ENCODE results near the gene EPHB6. TPM values are rescaled to one million over a fixed set of nuclear protein-coding genes. Genes with fewer than 3 reads are reported as not detected.

EPHB6 gene
- total RNA-seq, 2 experiments from 2014 or later: 9.0 to 10.0 TPM

- Mint-ChIP-seq H3K4me1 (peaks cover 50% of the 10 kb centered on the region), H3K36me3 (peaks cover 4% of the 10 kb centered on the region), H3K27ac (no peak overlapping the region), H3K9me3 (no peaks in the 10 kb centered on the region), H3K27me3 (no peaks in the 10 kb centered on the region), H3K4me3 (no peak overlapping the region)
- DNase-seq: no peak
Measured at GRCh38 chr7:142814451-142814850, 40.4 kb upstream of the EPHB6 start.

- Mint-ChIP-seq H3K27ac (no peak overlapping the region), H3K4me1 (peaks cover 43% of the 10 kb centered on the region), H3K27me3 (no peaks in the 10 kb centered on the region), H3K4me3 (no peak overlapping the region), H3K9me3 (no peaks in the 10 kb centered on the region), H3K36me3 (peaks cover 4% of the 10 kb centered on the region)
- DNase-seq: no peak
Measured at GRCh38 chr7:142815134-142815533, 39.7 kb upstream of the EPHB6 start.

GRCh38 chr7:142817506-142817905 lies 37.4 kb upstream of the EPHB6 start:
- H3K27me3 Mint-ChIP-seq: peaks cover 3% of the 10 kb centered on the region
- H3K27ac Mint-ChIP-seq: no peak overlapping the region
- peaks cover 9% of the 10 kb centered on the region for H3K9me3 Mint-ChIP-seq
- no peak overlapping the region for H3K4me3 Mint-ChIP-seq
- DNase-seq: no peak
- peaks cover 8% of the 10 kb centered on the region for H3K36me3 Mint-ChIP-seq
- H3K4me1 Mint-ChIP-seq: peaks cover 21% of the 10 kb centered on the region

GRCh38 chr7:142819530-142819929 lies 35.3 kb upstream of the EPHB6 start:
- Mint-ChIP-seq H3K27ac (no peak overlapping the region), H3K4me1 (peaks cover 7% of the 10 kb centered on the region), H3K4me3 (no peak overlapping the region), H3K9me3 (peaks cover 12% of the 10 kb centered on the region), H3K27me3 (peaks cover 3% of the 10 kb centered on the region), H3K36me3 (peaks cover 8% of the 10 kb centered on the region)
- DNase-seq: no peak

GRCh38 chr7:142822714-142823113 lies 32.2 kb upstream of the EPHB6 start:
- Mint-ChIP-seq H3K4me3 (no peak overlapping the region), H3K9me3 (peaks cover 18% of the 10 kb centered on the region), H3K27ac (no peak overlapping the region), H3K36me3 (peaks cover 13% of the 10 kb centered on the region), H3K4me1 (peaks cover 9% of the 10 kb centered on the region), H3K27me3 (peaks cover 6% of the 10 kb centered on the region)
- DNase-seq: no peak

- peaks cover 4% of the 10 kb centered on the region for H3K27me3 Mint-ChIP-seq
- H3K4me1 Mint-ChIP-seq: peaks cover 11% of the 10 kb centered on the region
- no peak overlapping the region for H3K27ac Mint-ChIP-seq
- DNase-seq: no peak
- H3K4me3 Mint-ChIP-seq: no peak overlapping the region
- peaks cover 6% of the 10 kb centered on the region for H3K36me3 Mint-ChIP-seq
- peaks cover 9% of the 10 kb centered on the region for H3K9me3 Mint-ChIP-seq
Measured at GRCh38 chr7:142827951-142828500, 26.9 kb upstream of the EPHB6 start.

- H3K4me1 Mint-ChIP-seq: peaks cover 27% of the 10 kb centered on the region
- no peaks in the 10 kb centered on the region for H3K27me3 Mint-ChIP-seq
- no peaks in the 10 kb centered on the region for H3K9me3 Mint-ChIP-seq
- DNase-seq: no peak
- no peaks in the 10 kb centered on the region for H3K36me3 Mint-ChIP-seq
- no peak overlapping the region for H3K4me3 Mint-ChIP-seq
- H3K27ac Mint-ChIP-seq: no peak overlapping the region
Measured at GRCh38 chr7:142832417-142832816, 22.5 kb upstream of the EPHB6 start.

- no peak for DNase-seq
- H3K4me3 Mint-ChIP-seq: no peak overlapping the region
- H3K27ac Mint-ChIP-seq: no peak overlapping the region
- no peaks in the 10 kb centered on the region for H3K9me3 Mint-ChIP-seq
- H3K27me3 Mint-ChIP-seq: no peaks in the 10 kb centered on the region
- H3K36me3 Mint-ChIP-seq: no peaks in the 10 kb centered on the region
- peaks cover 21% of the 10 kb centered on the region for H3K4me1 Mint-ChIP-seq
Measured at GRCh38 chr7:142833174-142834048, 21.5 kb upstream of the EPHB6 start.

GRCh38 chr7:142835487-142835886 lies 19.4 kb upstream of the EPHB6 start:
- Mint-ChIP-seq H3K27me3 (no peaks in the 10 kb centered on the region), H3K36me3 (no peaks in the 10 kb centered on the region), H3K4me3 (no peak overlapping the region), H3K4me1 (peaks cover 20% of the 10 kb centered on the region), H3K27ac (no peak overlapping the region), H3K9me3 (no peaks in the 10 kb centered on the region)
- no peak for DNase-seq

- no peaks in the 10 kb centered on the region for H3K36me3 Mint-ChIP-seq
- H3K9me3 Mint-ChIP-seq: no peaks in the 10 kb centered on the region
- DNase-seq: no peak
- H3K4me1 Mint-ChIP-seq: peaks cover 20% of the 10 kb centered on the region
- H3K4me3 Mint-ChIP-seq: no peak overlapping the region
- H3K27ac Mint-ChIP-seq: no peak overlapping the region
- H3K27me3 Mint-ChIP-seq: no peaks in the 10 kb centered on the region
Measured at GRCh38 chr7:142836426-142836825, 18.4 kb upstream of the EPHB6 start.

GRCh38 chr7:142838461-142839213 lies 16.2 kb upstream of the EPHB6 start:
- no peaks in the 10 kb centered on the region for H3K36me3 Mint-ChIP-seq
- peaks cover 14% of the 10 kb centered on the region for H3K4me1 Mint-ChIP-seq
- H3K27me3 Mint-ChIP-seq: no peaks in the 10 kb centered on the region
- no peak for DNase-seq
- no peak overlapping the region for H3K4me3 Mint-ChIP-seq
- no peak overlapping the region for H3K27ac Mint-ChIP-seq
- no peaks in the 10 kb centered on the region for H3K9me3 Mint-ChIP-seq

- no peaks in the 10 kb centered on the region for H3K36me3 Mint-ChIP-seq
- no peaks in the 10 kb centered on the region for H3K9me3 Mint-ChIP-seq
- no peak for DNase-seq
- H3K27me3 Mint-ChIP-seq: no peaks in the 10 kb centered on the region
- H3K4me1 Mint-ChIP-seq: no peaks in the 10 kb centered on the region
- no peak overlapping the region for H3K4me3 Mint-ChIP-seq
- no peak overlapping the region for H3K27ac Mint-ChIP-seq
Measured at GRCh38 chr7:142842251-142842766, 12.6 kb upstream of the EPHB6 start.

- Mint-ChIP-seq H3K4me3 (no peak overlapping the region), H3K4me1 (no peaks in the 10 kb centered on the region), H3K27ac (no peak overlapping the region), H3K27me3 (no peaks in the 10 kb centered on the region), H3K36me3 (no peaks in the 10 kb centered on the region), H3K9me3 (no peaks in the 10 kb centered on the region)
- DNase-seq: no peak
Measured at GRCh38 chr7:142847353-142847752, 7.5 kb upstream of the EPHB6 start.

GRCh38 chr7:142851269-142851668 lies 3.6 kb upstream of the EPHB6 start:
- no peaks in the 10 kb centered on the region for H3K27me3 Mint-ChIP-seq
- H3K4me3 Mint-ChIP-seq: no peak overlapping the region
- no peaks in the 10 kb centered on the region for H3K9me3 Mint-ChIP-seq
- no peak for DNase-seq
- no peak overlapping the region for H3K27ac Mint-ChIP-seq
- no peaks in the 10 kb centered on the region for H3K36me3 Mint-ChIP-seq
- peaks cover 9% of the 10 kb centered on the region for H3K4me1 Mint-ChIP-seq

GRCh38 chr7:142851919-142852318 lies 3.0 kb upstream of the EPHB6 start:
- H3K36me3 Mint-ChIP-seq: no peaks in the 10 kb centered on the region
- no peak overlapping the region for H3K4me3 Mint-ChIP-seq
- no peaks in the 10 kb centered on the region for H3K27me3 Mint-ChIP-seq
- no peak overlapping the region for H3K27ac Mint-ChIP-seq
- H3K4me1 Mint-ChIP-seq: peaks cover 13% of the 10 kb centered on the region
- DNase-seq: no peak
- no peaks in the 10 kb centered on the region for H3K9me3 Mint-ChIP-seq
